Measurements from ENCODE around the gene TMEM190. TPM values are rescaled to one million over a fixed set of nuclear protein-coding genes. Genes with fewer than 3 reads are reported as not detected.
"Not testable (repeated sequence)": the region's sequence is repeated elsewhere in the genome, so short reads cannot be mapped to it uniquely, and the experiment has no call there.

The TMEM190 gene
- polyA plus RNA-seq, 1 donor, result not detected

- DNase-seq, result no peak
These were observed 15.3 kb downstream of the TMEM190 start for GRCh38 chr19:55391702-55392615.

GRCh38 chr19:55392820-55393761, 16.5 kb downstream of the TMEM190 start:
- no peak for DNase-seq

- DNase-seq, result no peak
These were observed 21.7 kb downstream of the TMEM190 start for GRCh38 chr19:55398200-55398925.

- DNase-seq, result no peak
These were observed 23.9 kb downstream of the TMEM190 start for GRCh38 chr19:55400281-55401087.

- not testable (repeated sequence) for DNase-seq
These were observed 24.8 kb downstream of the TMEM190 start for GRCh38 chr19:55401390-55401789.

- no peak for DNase-seq
These were observed 25.9 kb downstream of the TMEM190 start for GRCh38 chr19:55402509-55402908.

GRCh38 chr19:55405638-55406037, 29.0 kb downstream of the TMEM190 start:
- no peak for DNase-seq

- DNase-seq, result no peak
These were observed 29.6 kb downstream of the TMEM190 start for GRCh38 chr19:55406091-55406825.

GRCh38 chr19:55406826-55407549, 30.4 kb downstream of the TMEM190 start:
- peak; percentile 29 for DNase-seq

GRCh38 chr19:55407550-55407799, 30.8 kb downstream of the TMEM190 start, which contains the start of gene UBE2S:
Gene UBE2S (minus strand): TSS chr19:55407788. CDS start chr19:55407589, 199 bp downstream.
- not testable (repeated sequence) for DNase-seq

- DNase-seq, result peak; percentile 99
These were observed 31.3 kb downstream of the TMEM190 start for GRCh38 chr19:55407800-55408532.

GRCh38 chr19:55408533-55408872, 31.9 kb downstream of the TMEM190 start:
- no peak for DNase-seq

GRCh38 chr19:55409179-55409578, 32.6 kb downstream of the TMEM190 start:
- DNase-seq, result not testable (repeated sequence)

GRCh38 chr19:55410168-55410567, 33.5 kb downstream of the TMEM190 start:
- no peak for DNase-seq

- DNase-seq, result peak; percentile 71
These were observed 41.6 kb downstream of the TMEM190 start for GRCh38 chr19:55418185-55418584.

GRCh38 chr19:55419103-55419502, 42.5 kb downstream of the TMEM190 start:
- DNase-seq, result no peak

GRCh38 chr19:55419624-55420236, 43.1 kb downstream of the TMEM190 start:
- no peak for DNase-seq

GRCh38 chr19:55421281-55421680, 44.7 kb downstream of the TMEM190 start:
- not testable (repeated sequence) for DNase-seq

Data from hindlimb muscle (tissue), 1 donor.